Lower leg skin (tissue), 3 donors: ENCODE measurements around the gene BLTP1.

ENCODE experiments used
- POLR2A ChIP-seq, 2 donors: fragments of 450-650 bp; IDR thresholded peaks; one replicate each; pipeline ENCODE4 v1.6.1; 2016 to 2017; ENCODE audit warnings: antibody characterized with exemption in 2 of 2, mild to moderate bottlenecking in 1 of 2, moderate library complexity in 1 of 2
- TF ChIP-seq, protein P1 (sequence below), 3 donors: fragments of 450-650 bp; IDR thresholded peaks; one replicate each; pipeline ENCODE4 v1.5.1; 2016; ENCODE audit warnings: antibody characterized with exemption in 3 of 3, mild to moderate bottlenecking in 3 of 3, moderate library complexity in 2 of 3

DNA sequence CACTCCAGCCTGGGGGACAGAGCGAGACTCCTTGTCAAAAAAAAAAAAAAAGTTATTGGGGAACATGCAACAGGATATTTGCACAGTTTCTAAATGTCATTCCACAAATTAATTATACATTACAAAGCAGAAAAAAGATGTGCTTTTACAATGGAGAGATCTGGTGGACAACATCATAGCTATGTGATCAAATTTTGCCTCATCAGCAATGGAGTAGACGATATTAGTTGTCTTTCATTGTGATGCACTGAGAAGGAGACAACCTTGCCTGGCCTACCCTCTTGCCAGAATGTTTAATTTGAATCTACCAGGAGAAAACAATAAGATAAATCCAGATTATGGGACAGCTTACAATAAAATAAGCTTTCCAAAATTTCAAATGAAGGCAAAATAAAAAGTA lies 30.5 kb upstream of the BLTP1 start:
- TF ChIP-seq, protein P1, sequence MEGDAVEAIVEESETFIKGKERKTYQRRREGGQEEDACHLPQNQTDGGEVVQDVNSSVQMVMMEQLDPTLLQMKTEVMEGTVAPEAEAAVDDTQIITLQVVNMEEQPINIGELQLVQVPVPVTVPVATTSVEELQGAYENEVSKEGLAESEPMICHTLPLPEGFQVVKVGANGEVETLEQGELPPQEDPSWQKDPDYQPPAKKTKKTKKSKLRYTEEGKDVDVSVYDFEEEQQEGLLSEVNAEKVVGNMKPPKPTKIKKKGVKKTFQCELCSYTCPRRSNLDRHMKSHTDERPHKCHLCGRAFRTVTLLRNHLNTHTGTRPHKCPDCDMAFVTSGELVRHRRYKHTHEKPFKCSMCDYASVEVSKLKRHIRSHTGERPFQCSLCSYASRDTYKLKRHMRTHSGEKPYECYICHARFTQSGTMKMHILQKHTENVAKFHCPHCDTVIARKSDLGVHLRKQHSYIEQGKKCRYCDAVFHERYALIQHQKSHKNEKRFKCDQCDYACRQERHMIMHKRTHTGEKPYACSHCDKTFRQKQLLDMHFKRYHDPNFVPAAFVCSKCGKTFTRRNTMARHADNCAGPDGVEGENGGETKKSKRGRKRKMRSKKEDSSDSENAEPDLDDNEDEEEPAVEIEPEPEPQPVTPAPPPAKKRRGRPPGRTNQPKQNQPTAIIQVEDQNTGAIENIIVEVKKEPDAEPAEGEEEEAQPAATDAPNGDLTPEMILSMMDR (IDR thresholded peaks at IDR 0.05): no peak
- TF ChIP-seq POLR2A (IDR thresholded peaks at IDR 0.05): no peak
